GM19328 (cell line): ENCODE data around the gene FRAT2.
A peak's percentile ranks its signal among the peaks of the same experiment; 100 is the strongest.

ENCODE experiments used
- ATAC-seq: cut with Tn5 transposase; IDR thresholded peaks from one replicate; pipeline ENCODE4 v1.9.1; 2021; ENCODE audit warnings: mild to moderate bottlenecking, moderate library complexity; ENCODE audit not compliant: unreplicated experiment

FRAT2 gene

GRCh38 chr10:97327348-97328294 lies 6.9 kb downstream of the FRAT2 start:
- no peak for ATAC-seq

GRCh38 chr10:97325754-97326153 lies 8.8 kb downstream of the FRAT2 start:
- no peak for ATAC-seq

- ATAC-seq = no peak
These were observed 11.0 kb downstream of the FRAT2 start for GRCh38 chr10:97323501-97323900.

- ATAC-seq = no peak
These were observed 12.7 kb downstream of the FRAT2 start for GRCh38 chr10:97321804-97322190.

- ATAC-seq = no peak
These were observed 13.3 kb downstream of the FRAT2 start for GRCh38 chr10:97321032-97321803.

GRCh38 chr10:97320480-97321031 lies 14.0 kb downstream of the FRAT2 start:
- no peak for ATAC-seq

GRCh38 chr10:97319671-97320479 lies 14.7 kb downstream of the FRAT2 start:
- ATAC-seq = peak; percentile 21

- ATAC-seq = peak; percentile 80
These were observed 15.5 kb downstream of the FRAT2 start, which contains the start of gene FRAT1 for GRCh38 chr10:97318772-97319651. Gene FRAT1, plus strand, starts transcription at chr10:97319271. Its CDS starts 183 bp downstream, at chr10:97319454.

GRCh38 chr10:97314671-97315070 lies 19.9 kb downstream of the FRAT2 start:
- ATAC-seq = no peak

- no peak for ATAC-seq
These were observed 21.6 kb downstream of the FRAT2 start for GRCh38 chr10:97312897-97313296.

GRCh38 chr10:97311111-97311626 lies 23.4 kb downstream of the FRAT2 start:
- ATAC-seq = no peak

GRCh38 chr10:97307866-97308780 lies 26.4 kb downstream of the FRAT2 start:
- no peak for ATAC-seq

GRCh38 chr10:97307441-97307840 lies 27.1 kb downstream of the FRAT2 start:
- ATAC-seq = no peak

GRCh38 chr10:97302088-97302791 lies 32.3 kb downstream of the FRAT2 start:
- no peak for ATAC-seq

- ATAC-seq = no peak
These were observed 33.5 kb downstream of the FRAT2 start for GRCh38 chr10:97300980-97301379.

- no peak for ATAC-seq
These were observed 36.3 kb downstream of the FRAT2 start for GRCh38 chr10:97298223-97298571.

- no peak for ATAC-seq
These were observed 36.8 kb downstream of the FRAT2 start for GRCh38 chr10:97297556-97298222.
